ENCODE results near the gene TMC5.

DNA sequence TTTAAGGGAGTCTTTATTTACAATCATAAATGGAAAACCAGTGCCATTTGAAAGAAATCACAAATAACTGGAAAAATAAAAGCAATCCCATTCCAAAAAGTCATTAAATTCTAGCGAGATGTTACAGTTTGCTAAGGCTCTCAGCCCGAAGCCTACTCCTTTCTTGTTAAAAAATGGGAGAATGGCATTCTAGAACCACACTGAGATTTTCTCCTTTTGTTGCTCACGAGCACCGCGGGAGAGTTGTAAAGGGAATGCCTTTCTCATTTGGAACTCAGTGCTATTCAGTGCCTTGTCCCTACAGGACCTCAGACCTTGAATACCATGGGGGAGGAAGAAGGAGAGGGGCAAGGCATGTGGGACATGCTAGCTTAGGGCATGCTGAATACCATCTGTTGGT lies 67.9 kb downstream of the TMC5 start:
- TF ChIP-seq, protein P1, sequence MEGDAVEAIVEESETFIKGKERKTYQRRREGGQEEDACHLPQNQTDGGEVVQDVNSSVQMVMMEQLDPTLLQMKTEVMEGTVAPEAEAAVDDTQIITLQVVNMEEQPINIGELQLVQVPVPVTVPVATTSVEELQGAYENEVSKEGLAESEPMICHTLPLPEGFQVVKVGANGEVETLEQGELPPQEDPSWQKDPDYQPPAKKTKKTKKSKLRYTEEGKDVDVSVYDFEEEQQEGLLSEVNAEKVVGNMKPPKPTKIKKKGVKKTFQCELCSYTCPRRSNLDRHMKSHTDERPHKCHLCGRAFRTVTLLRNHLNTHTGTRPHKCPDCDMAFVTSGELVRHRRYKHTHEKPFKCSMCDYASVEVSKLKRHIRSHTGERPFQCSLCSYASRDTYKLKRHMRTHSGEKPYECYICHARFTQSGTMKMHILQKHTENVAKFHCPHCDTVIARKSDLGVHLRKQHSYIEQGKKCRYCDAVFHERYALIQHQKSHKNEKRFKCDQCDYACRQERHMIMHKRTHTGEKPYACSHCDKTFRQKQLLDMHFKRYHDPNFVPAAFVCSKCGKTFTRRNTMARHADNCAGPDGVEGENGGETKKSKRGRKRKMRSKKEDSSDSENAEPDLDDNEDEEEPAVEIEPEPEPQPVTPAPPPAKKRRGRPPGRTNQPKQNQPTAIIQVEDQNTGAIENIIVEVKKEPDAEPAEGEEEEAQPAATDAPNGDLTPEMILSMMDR (IDR thresholded peaks at IDR 0.05; ENCODE audit: low read length) = no peak
- TF ChIP-seq EZH2 (optimal IDR thresholded peaks at IDR 0.05; ENCODE audit: low read depth, low read length) = no peak
- no peak for TF ChIP-seq EZH2phosphoT487 (IDR thresholded peaks at IDR 0.05; ENCODE audit: low read length)
